ENCODE measurements around the gene TBC1D16. TPM values are rescaled to one million over a fixed set of nuclear protein-coding genes. Genes with fewer than 3 reads are reported as not detected.

Gene TBC1D16
- total and polyA plus RNA-seq, 2 experiments from 2014 or later: 9.2 to 22.4 TPM

GRCh38 chr17:79928502-79929256 lies 107.0 kb downstream of the TBC1D16 start:
- Histone ChIP-seq H2AFZ (no peak overlapping the region), H3K79me2 (ENCODE audit: insufficient read depth) (no peaks in the 10 kb centered on the region), H3K4me3 (no peak overlapping the region), H3K9me3 (ENCODE audit: low read depth) (no peaks in the 10 kb centered on the region), H3K4me1 (ENCODE audit: insufficient read depth) (no peaks in the 10 kb centered on the region), H3K27me3 (replicated peaks; ENCODE audit: insufficient read depth) (peaks cover 13% of the 10 kb centered on the region), H3F3A (ENCODE audit: insufficient read depth) (no peaks in the 10 kb centered on the region), H3K4me2 (ENCODE audit: unreplicated experiment) (no peak overlapping the region), H3K9ac (no peak overlapping the region), H3K9me2 (ENCODE audit: insufficient read depth) (no peaks in the 10 kb centered on the region), H3K36me3 (ENCODE audit: low read depth) (no peaks in the 10 kb centered on the region), H4K20me1 (ENCODE audit: insufficient read depth) (no peaks in the 10 kb centered on the region), H3K27ac (no peak overlapping the region)
- in situ Hi-C loops (cut with MboI): no loop called here
- DNase-seq: no peak
- WGBS, 2 experiments (ENCODE audit: low coverage in 1 of 2, low lambda C conversion rate in 2 of 2, missing lambda C conversion rate in 2 of 2): 64 to 70% methylated on average over 15 to 16 of the region's 16 CpGs
- no peak for TF ChIP-seq EZH2phosphoT487 (IDR thresholded peaks at IDR 0.05; ENCODE audit: insufficient read depth, low read depth)

DNA sequence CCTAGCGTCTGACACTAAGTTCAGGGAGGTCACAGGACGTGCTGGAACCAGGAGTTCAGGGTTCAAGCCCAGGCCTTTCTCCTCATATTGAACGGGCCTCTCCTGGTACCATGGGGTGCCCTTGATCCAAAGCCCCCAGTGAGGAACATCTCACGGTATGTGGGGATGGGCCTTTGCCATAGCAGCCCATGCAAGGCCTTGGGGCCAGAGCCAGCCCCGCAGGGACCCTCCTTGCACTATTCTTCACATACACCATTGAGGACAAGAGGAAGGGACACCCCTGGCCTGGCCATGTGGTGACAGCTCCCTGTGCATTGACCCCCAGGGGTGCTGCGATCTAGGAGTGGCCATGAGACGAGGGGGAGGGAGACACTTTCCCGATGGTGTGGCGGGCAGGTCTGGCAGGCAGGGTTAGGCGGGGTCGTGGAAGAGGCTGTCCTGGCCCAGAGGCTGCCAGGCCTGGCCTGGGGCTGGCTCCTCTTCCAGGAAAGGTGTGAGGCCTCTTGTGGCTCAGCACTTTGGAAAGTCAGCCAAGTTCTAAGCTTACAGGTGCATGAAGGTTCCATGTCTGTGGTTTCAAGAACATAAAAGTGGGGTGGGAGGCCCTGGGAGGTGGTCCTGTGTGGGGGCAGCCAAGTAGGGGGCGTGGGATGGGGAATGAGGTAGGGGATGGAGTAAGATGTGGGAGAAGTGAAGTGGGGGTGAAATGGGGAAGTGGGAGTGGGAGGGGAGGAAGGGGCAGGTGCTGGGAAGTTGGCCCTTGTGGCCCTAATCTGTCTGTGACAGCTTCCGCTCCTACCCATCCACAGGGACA lies 107.8 kb downstream of the TBC1D16 start:
- H3K9me3 ChIP-seq (ENCODE audit: low read depth): no peaks in the 10 kb centered on the region
- H2AFZ ChIP-seq: no peak overlapping the region
- H3K9ac ChIP-seq: no peak overlapping the region
- no peaks in the 10 kb centered on the region for H3K79me2 ChIP-seq (ENCODE audit: insufficient read depth)
- in situ Hi-C loops (cut with MboI): no loop called here
- peaks cover 14% of the 10 kb centered on the region for H3K27me3 ChIP-seq (replicated peaks; ENCODE audit: insufficient read depth)
- no peaks in the 10 kb centered on the region for H3K9me2 ChIP-seq (ENCODE audit: insufficient read depth)
- 67 to 72% methylated on average over 11 to 13 of the region's 13 CpGs for WGBS, 2 experiments (ENCODE audit: low coverage in 1 of 2, low lambda C conversion rate in 2 of 2, missing lambda C conversion rate in 2 of 2)
- DNase-seq: no peak
- no peak overlapping the region for H3K27ac ChIP-seq
- H3K4me2 ChIP-seq (ENCODE audit: unreplicated experiment): no peak overlapping the region
- no peaks in the 10 kb centered on the region for H4K20me1 ChIP-seq (ENCODE audit: insufficient read depth)
- H3K4me3 ChIP-seq: no peak overlapping the region
- TF ChIP-seq EZH2phosphoT487 (IDR thresholded peaks at IDR 0.05; ENCODE audit: insufficient read depth, low read depth) (no peak), EZH2 (IDR thresholded peaks at IDR 0.05; ENCODE audit: insufficient read depth, poor library complexity, severe bottlenecking) (no peak)
- no peaks in the 10 kb centered on the region for H3F3A ChIP-seq (ENCODE audit: insufficient read depth)
- H3K4me1 ChIP-seq (ENCODE audit: insufficient read depth): no peaks in the 10 kb centered on the region
- no peaks in the 10 kb centered on the region for H3K36me3 ChIP-seq (ENCODE audit: low read depth)

DNA sequence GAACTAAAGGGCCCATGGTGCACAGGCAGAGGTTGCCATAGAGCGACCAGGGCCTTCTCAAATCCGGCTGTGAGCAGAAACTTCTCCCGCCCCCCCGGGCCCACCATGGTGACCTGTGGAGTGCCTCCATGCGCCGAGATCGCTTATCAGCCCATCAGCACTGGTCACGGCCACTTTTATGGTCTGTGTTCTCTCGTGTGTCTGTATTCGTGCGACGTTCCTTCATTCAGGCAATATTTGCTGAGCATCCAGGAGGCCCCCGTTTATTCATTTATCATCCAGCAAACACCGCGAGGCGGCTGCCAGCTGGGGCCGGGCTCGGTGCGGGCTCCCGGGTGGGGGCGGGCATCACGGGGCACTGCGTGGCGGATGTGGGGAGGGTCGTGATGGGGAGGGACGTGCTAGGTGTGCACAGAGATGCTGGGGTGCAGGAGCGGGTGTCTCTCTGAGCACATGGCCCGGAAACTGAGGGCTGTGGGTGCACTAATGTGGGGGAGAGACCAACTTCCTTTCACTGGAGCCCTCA lies 108.5 kb downstream of the TBC1D16 start:
- WGBS, 2 experiments (ENCODE audit: low coverage in 1 of 2, low lambda C conversion rate in 2 of 2, missing lambda C conversion rate in 2 of 2): 80 to 81% methylated on average over 17 to 28 of the region's 28 CpGs
- peaks cover 19% of the 10 kb centered on the region for H3K27me3 ChIP-seq (replicated peaks; ENCODE audit: insufficient read depth)
- no peaks in the 10 kb centered on the region for H3F3A ChIP-seq (ENCODE audit: insufficient read depth)
- no peaks in the 10 kb centered on the region for H4K20me1 ChIP-seq (ENCODE audit: insufficient read depth)
- H3K27ac ChIP-seq: no peak overlapping the region
- H3K9me3 ChIP-seq (ENCODE audit: low read depth): no peaks in the 10 kb centered on the region
- H3K9me2 ChIP-seq (ENCODE audit: insufficient read depth): no peaks in the 10 kb centered on the region
- H2AFZ ChIP-seq: no peak overlapping the region
- H3K79me2 ChIP-seq (ENCODE audit: insufficient read depth): no peaks in the 10 kb centered on the region
- H3K4me3 ChIP-seq: no peak overlapping the region
- no peak for DNase-seq
- in situ Hi-C loops (cut with MboI): no loop called here
- no peaks in the 10 kb centered on the region for H3K4me1 ChIP-seq (ENCODE audit: insufficient read depth)
- no peak overlapping the region for H3K9ac ChIP-seq
- no peak for TF ChIP-seq EZH2 (IDR thresholded peaks at IDR 0.05; ENCODE audit: insufficient read depth, poor library complexity, severe bottlenecking)
- no peak overlapping the region for H3K4me2 ChIP-seq (ENCODE audit: unreplicated experiment)
- H3K36me3 ChIP-seq (ENCODE audit: low read depth): no peaks in the 10 kb centered on the region

DNA sequence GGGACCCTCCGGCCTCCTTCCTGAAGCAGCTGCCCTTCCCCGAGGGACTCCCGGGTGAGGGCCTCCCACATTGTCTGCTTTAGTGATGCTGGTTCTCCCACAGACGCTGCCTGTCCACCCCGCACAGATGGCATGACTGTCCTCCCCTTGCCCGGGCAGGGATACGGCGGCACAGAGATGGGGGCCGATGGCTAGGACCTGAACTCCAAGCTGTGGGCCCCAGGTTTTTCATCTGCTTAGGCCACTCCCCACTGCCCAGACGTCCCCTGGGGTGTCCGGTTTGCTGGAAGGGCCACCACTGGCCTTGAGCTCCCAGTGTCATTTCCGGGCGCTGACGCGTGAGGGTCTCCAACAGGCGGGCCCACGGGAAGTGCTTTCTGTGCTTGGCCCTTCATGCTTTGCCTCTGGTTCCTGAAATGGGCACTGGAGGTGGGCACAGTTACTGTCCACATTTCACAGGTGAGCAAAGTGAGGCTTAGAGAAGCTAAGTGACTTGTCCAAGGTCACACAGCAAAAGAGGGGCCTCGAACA lies 109.0 kb downstream of the TBC1D16 start:
- Histone ChIP-seq H3K27me3 (replicated peaks; ENCODE audit: insufficient read depth) (peaks cover 24% of the 10 kb centered on the region), H4K20me1 (ENCODE audit: insufficient read depth) (no peaks in the 10 kb centered on the region), H3F3A (ENCODE audit: insufficient read depth) (no peaks in the 10 kb centered on the region), H3K9ac (no peak overlapping the region), H3K9me3 (ENCODE audit: low read depth) (no peaks in the 10 kb centered on the region), H3K79me2 (ENCODE audit: insufficient read depth) (no peaks in the 10 kb centered on the region), H3K4me1 (ENCODE audit: insufficient read depth) (no peaks in the 10 kb centered on the region), H3K4me3 (no peak overlapping the region), H3K36me3 (ENCODE audit: low read depth) (no peaks in the 10 kb centered on the region), H3K27ac (no peak overlapping the region), H2AFZ (no peak overlapping the region), H3K9me2 (ENCODE audit: insufficient read depth) (no peaks in the 10 kb centered on the region), H3K4me2 (ENCODE audit: unreplicated experiment) (no peak overlapping the region)
- TF ChIP-seq EZH2phosphoT487 (IDR thresholded peaks at IDR 0.05; ENCODE audit: insufficient read depth, low read depth) (no peak), EZH2 (IDR thresholded peaks at IDR 0.05; ENCODE audit: insufficient read depth, poor library complexity, severe bottlenecking) (no peak)
- in situ Hi-C loops (cut with MboI): no loop called here
- WGBS, 2 experiments (ENCODE audit: low coverage in 1 of 2, low lambda C conversion rate in 2 of 2, missing lambda C conversion rate in 2 of 2): 69 to 74% methylated on average over 17 to 18 of the region's 18 CpGs
- no peak for DNase-seq

All from GM23248 (cell line).